HG02623 (cell line): ENCODE measurements around the gene HIBCH.
"Not testable (repeated sequence)": the region's sequence is repeated elsewhere in the genome, so short reads cannot be mapped to it uniquely, and the experiment has no call there.

Experiments
- ATAC-seq: cut with Tn5 transposase; IDR thresholded peaks from one replicate; pipeline ENCODE4 v1.9.1; 2021; ENCODE audit warnings: moderate library complexity; ENCODE audit not compliant: unreplicated experiment

The HIBCH gene

GRCh38 chr2:190312635-190313025 is 7.0 kb downstream of the HIBCH start:
- ATAC-seq, result not testable (repeated sequence)

GRCh38 chr2:190311893-190312634 is 7.6 kb downstream of the HIBCH start:
- ATAC-seq, result no peak

- no peak for ATAC-seq
These were observed 11.6 kb downstream of the HIBCH start for GRCh38 chr2:190308031-190308430.

GRCh38 chr2:190304404-190304803 is 15.2 kb downstream of the HIBCH start:
- no peak for ATAC-seq

GRCh38 chr2:190303647-190304046 is 16.0 kb downstream of the HIBCH start:
- ATAC-seq, result no peak

- no peak for ATAC-seq
These were observed 17.6 kb downstream of the HIBCH start for GRCh38 chr2:190302052-190302451.

GRCh38 chr2:190301032-190301431 is 18.6 kb downstream of the HIBCH start:
- no peak for ATAC-seq

GRCh38 chr2:190297880-190298279 is 21.7 kb downstream of the HIBCH start:
- not testable (repeated sequence) for ATAC-seq

GRCh38 chr2:190283783-190284182 is 35.8 kb downstream of the HIBCH start:
- no peak for ATAC-seq

GRCh38 chr2:190280565-190281350 is 38.9 kb downstream of the HIBCH start:
- ATAC-seq, result no peak

GRCh38 chr2:190279256-190280134 is 40.1 kb downstream of the HIBCH start:
- ATAC-seq, result not testable (repeated sequence)

GRCh38 chr2:190277234-190278112 is 42.2 kb downstream of the HIBCH start:
- ATAC-seq, result no peak

- no peak for ATAC-seq
These were observed 47.2 kb downstream of the HIBCH start for GRCh38 chr2:190272457-190272842.

- no peak for ATAC-seq
These were observed 47.7 kb downstream of the HIBCH start for GRCh38 chr2:190271783-190272456.

- ATAC-seq, result no peak
These were observed 49.3 kb downstream of the HIBCH start for GRCh38 chr2:190270298-190270697.

- not testable (repeated sequence) for ATAC-seq
These were observed 49.9 kb downstream of the HIBCH start for GRCh38 chr2:190269699-190270098.

- ATAC-seq, result no peak
These were observed 52.3 kb downstream of the HIBCH start for GRCh38 chr2:190267302-190267701.

- ATAC-seq, result no peak
These were observed 53.3 kb downstream of the HIBCH start for GRCh38 chr2:190266314-190266713.

GRCh38 chr2:190261851-190262250 is 57.8 kb downstream of the HIBCH start:
- no peak for ATAC-seq

- ATAC-seq, result no peak
These were observed 63.5 kb downstream of the HIBCH start for GRCh38 chr2:190256087-190256486.
